HepG2 (cell line): ENCODE results near the gene YY1. TPM values are rescaled to one million over a fixed set of nuclear protein-coding genes. Genes with fewer than 3 reads are reported as not detected.
A peak's percentile ranks its signal among the peaks of the same experiment; 100 is the strongest.

ENCODE experiments used
- BCL6 ChIP-seq: IDR thresholded peaks from 2 replicates; pipeline ENCODE4 v1.6.1; 2016; ENCODE audit warnings: missing genetic modification reagents, missing compliant biosample characterization
- CERS6 ChIP-seq: sonication (generic); formaldehyde crosslinking; IDR thresholded peaks from 2 replicates; pipeline ENCODE4 v1.5.0; 2020; ENCODE audit warnings: missing genetic modification reagents
- DMAP1 ChIP-seq: IDR thresholded peaks from 2 replicates; pipeline ENCODE4 v1.6.1; 2016
- GPN1 ChIP-seq: sonication (generic); formaldehyde crosslinking; IDR thresholded peaks from 2 replicates; pipeline ENCODE4 v1.5.1; 2020; ENCODE audit warnings: missing genetic modification reagents, borderline replicate concordance
- KDM5A ChIP-seq: fragments of 200-600 bp; sonication (generic); IDR thresholded peaks from 2 replicates; pipeline ENCODE4 v1.7.0; 2018; ENCODE audit warnings: antibody characterized with exemption, mild to moderate bottlenecking, low read length, borderline replicate concordance
- MTF1 ChIP-seq: sonication (generic); formaldehyde crosslinking; IDR thresholded peaks from 2 replicates; pipeline ENCODE4 v1.5.0; 2020; ENCODE audit warnings: missing genetic modification reagents
- MYNN ChIP-seq: sonication (generic); formaldehyde crosslinking; IDR thresholded peaks from 2 replicates; pipeline ENCODE4 v1.4.0; 2020; ENCODE audit warnings: mild to moderate bottlenecking, low read depth, missing genetic modification reagents
- MZF1 ChIP-seq: sonication (generic); formaldehyde crosslinking; IDR thresholded peaks from 2 replicates; pipeline ENCODE4 v1.8.1; 2023; ENCODE audit warnings: mild to moderate bottlenecking, missing genetic modification reagents, borderline replicate concordance
- NFE2L1 ChIP-seq: sonication (generic); formaldehyde crosslinking; IDR thresholded peaks from 2 replicates; pipeline ENCODE4 v1.4.0; 2020; ENCODE audit warnings: missing genetic modification reagents, mild to moderate bottlenecking, borderline replicate concordance
- SALL1 ChIP-seq: sonication (generic); formaldehyde crosslinking; IDR thresholded peaks from 2 replicates; pipeline ENCODE4 v1.8.0; 2022; ENCODE audit warnings: mild to moderate bottlenecking, missing genetic modification reagents
- SNAPC5 ChIP-seq: sonication (generic); formaldehyde crosslinking; IDR thresholded peaks from 2 replicates; pipeline ENCODE4 v1.8.1; 2023; ENCODE audit warnings: mild to moderate bottlenecking, missing genetic modification reagents, borderline replicate concordance
- XRCC5 ChIP-seq: fragments of 200-400 bp; formaldehyde crosslinking; optimal IDR thresholded peaks from 2 replicates; pipeline ENCODE3; 2017; ENCODE audit warnings: mild to moderate bottlenecking, low read length
- ZBTB34 ChIP-seq: sonication (generic); formaldehyde crosslinking; IDR thresholded peaks from 2 replicates; pipeline ENCODE4 v1.8.0; 2022; ENCODE audit warnings: mild to moderate bottlenecking, missing genetic modification reagents
- ZNF549 ChIP-seq: sonication (generic); formaldehyde crosslinking; IDR thresholded peaks from 2 replicates; pipeline ENCODE4 v1.5.0; 2020; ENCODE audit warnings: missing genetic modification reagents
- ZNF556 ChIP-seq: sonication (generic); formaldehyde crosslinking; IDR thresholded peaks from 2 replicates; pipeline ENCODE4 v1.4.0; 2020; ENCODE audit warnings: mild to moderate bottlenecking, missing genetic modification reagents, borderline replicate concordance
- ZNF563 ChIP-seq: sonication (generic); formaldehyde crosslinking; IDR thresholded peaks from 2 replicates; pipeline ENCODE4 v1.8.0; 2022; ENCODE audit warnings: mild to moderate bottlenecking, moderate library complexity, missing genetic modification reagents
- ZNF589 ChIP-seq: sonication (generic); formaldehyde crosslinking; conservative IDR thresholded peaks from 2 replicates; pipeline ENCODE4 v1.8.0; 2022; ENCODE audit warnings: mild to moderate bottlenecking, moderate library complexity, missing genetic modification reagents
- ZNF746 ChIP-seq: sonication (generic); formaldehyde crosslinking; IDR thresholded peaks from 2 replicates; pipeline ENCODE4 v1.8.0; 2022; ENCODE audit warnings: mild to moderate bottlenecking, missing genetic modification reagents
- ZNF792 ChIP-seq: IDR thresholded peaks from 2 replicates; pipeline ENCODE4 v1.6.1; 2016
- ZSCAN31 ChIP-seq: sonication (generic); formaldehyde crosslinking; IDR thresholded peaks from 2 replicates; pipeline ENCODE4 v1.5.0; 2020; ENCODE audit warnings: low read depth, mild to moderate bottlenecking, missing genetic modification reagents
- ZSCAN5A ChIP-seq: sonication (generic); formaldehyde crosslinking; IDR thresholded peaks from 2 replicates; pipeline ENCODE4 v1.8.0; 2022; ENCODE audit warnings: mild to moderate bottlenecking, missing genetic modification reagents, borderline replicate concordance
- polyA plus RNA-seq, 8 experiments: library from polyadenylated mRNA; depleted of rRNA in 3 of 8; stranded (reverse) in 7 of 8; unstranded in 1 of 8; fragments of >200 nt; fragmentation: Illumina TruSeq in 4 of 8; extraction: Trizol in 4 of 8; gene quantifications; 2 replicates each; pipeline versions ENCODE4 v1.2.1 to v1.2.3, GENCODE V29; 2011 to 2016; ENCODE audit warnings: low read depth in 4 of 8, missing spikeins in 1 of 8, mixed read lengths in 1 of 8; ENCODE audit not compliant: insufficient read depth in 1 of 8
- total RNA-seq, 5 experiments: library from RNA; depleted of rRNA; stranded (reverse); fragments of >200 nt; fragmentation: Illumina TruSeq; extraction: Trizol; gene quantifications; 2 replicates each; pipeline ENCODE4 v1.2.3, GENCODE V29; 2016; ENCODE audit warnings: low read depth in 1 of 5

YY1 gene
- total and polyA plus RNA-seq, 2 of the 13 experiments (the other 11 are each of a cell fraction or from before 2014, with no cell fraction given), result 29.4 to 68.1 TPM

- TF ChIP-seq ZSCAN5A (no peak), ZSCAN31 (CRISPR knock-in tag) (no peak), XRCC5 (no peak), SALL1 (CRISPR knock-in tag) (0 out of 2 replicates have a peak, but pooled peaks have one; percentile 35), MTF1 (CRISPR knock-in tag) (no peak), DMAP1 (CRISPR knock-in tag) (peak; percentile 75; the same call in 1 of the 2 replicates), ZNF563 (CRISPR knock-in tag) (no peak), ZNF556 (no peak), ZBTB34 (CRISPR knock-in tag) (no peak), CERS6 (CRISPR knock-in tag) (no peak), ZNF746 (CRISPR knock-in tag) (no peak), ZNF549 (no peak), ZNF792 (CRISPR knock-in tag) (no peak), SNAPC5 (CRISPR knock-in tag) (no peak), KDM5A (no peak), BCL6 (CRISPR knock-in tag) (no peak), NFE2L1 (CRISPR knock-in tag) (no peak), GPN1 (CRISPR knock-in tag) (no peak), MZF1 (CRISPR knock-in tag) (no peak), ZNF589 (CRISPR knock-in tag) (no peak), MYNN (no peak)
These were observed 15.4 kb upstream of the YY1 start (continued) for GRCh38 chr14:100223332-100224201.
